Measurements from ENCODE around the gene MANBA.

MANBA gene

DNA sequence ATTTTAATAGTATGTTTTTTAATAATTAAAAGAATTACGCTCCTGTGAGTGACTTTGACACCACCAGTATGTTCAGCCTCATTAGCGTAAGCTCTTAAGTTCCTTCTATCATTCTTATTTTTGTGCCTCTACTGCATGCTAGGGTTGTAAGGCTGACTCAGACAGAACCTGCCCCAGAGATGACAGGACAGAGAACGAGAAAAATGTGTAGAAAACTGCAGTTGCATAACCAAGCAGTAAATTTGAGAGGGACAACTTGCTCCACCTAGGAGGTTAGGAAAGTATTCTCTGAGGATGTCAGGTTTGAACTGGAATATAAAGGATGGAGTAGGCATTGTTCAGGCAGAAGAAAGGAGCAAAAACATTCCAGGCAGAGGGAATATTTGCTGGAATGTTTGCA is 160.9 kb downstream of the MANBA start:
- Histone ChIP-seq H2AFZ (ENCODE audit: insufficient read depth, low read length, poor library complexity) (no peak overlapping the region), H3K9me3 (ENCODE audit: insufficient read depth, low read depth, low read length) (no peaks in the 10 kb centered on the region), H3K79me1 (ENCODE audit: low read length) (no peaks in the 10 kb centered on the region), H3K27me3 (ENCODE audit: insufficient read depth, low read length) (no peaks in the 10 kb centered on the region), H3K9ac (ENCODE audit: low read length) (no peak overlapping the region), H3K4ac (ENCODE audit: low read depth, low read length) (no peak overlapping the region), H2BK120ac (ENCODE audit: insufficient read depth, low read length, poor library complexity) (no peak overlapping the region), H2AK5ac (ENCODE audit: low read length) (no peak overlapping the region), H3K79me2 (ENCODE audit: control insufficient read depth, insufficient read depth, low read length, poor library complexity) (no peaks in the 10 kb centered on the region), H2BK5ac (ENCODE audit: low read depth, low read length, poor library complexity) (no peak overlapping the region), H3K36me3 (ENCODE audit: control insufficient read depth in 1 of 2, insufficient read depth in 2 of 2, low read length in 2 of 2) (peaks cover 5 to 14% of the 10 kb centered on the region in 2 experiments), H3K4me3 (ENCODE audit: low read depth, low read length) (no peak overlapping the region), H3K23ac (ENCODE audit: low read length) (no peak overlapping the region), H3K4me1 (ENCODE audit: control insufficient read depth in 1 of 2, insufficient read depth in 2 of 2, low read length in 2 of 2) (no peaks in the 10 kb centered on the region), H4K8ac (ENCODE audit: low read depth, low read length) (no peak overlapping the region), H4K91ac (ENCODE audit: low read depth, low read length) (no peak overlapping the region), H3K27ac (ENCODE audit: low read depth, low read length) (no peak overlapping the region), H2BK12ac (ENCODE audit: low read length) (no peak overlapping the region), H4K12ac (ENCODE audit: low read depth, low read length) (no peak overlapping the region), H3K18ac (ENCODE audit: low read length) (no peak overlapping the region), H3K14ac (ENCODE audit: low read length) (no peak overlapping the region), H3K4me2 (ENCODE audit: low read length) (no peak overlapping the region)
- peak; percentile 17 to 78 for DNase-seq
- no CpG with 5 or more reads among the region's 3 CpGs for WGBS (ENCODE audit: extremely low coverage, insufficient coverage, insufficient read length)

DNA sequence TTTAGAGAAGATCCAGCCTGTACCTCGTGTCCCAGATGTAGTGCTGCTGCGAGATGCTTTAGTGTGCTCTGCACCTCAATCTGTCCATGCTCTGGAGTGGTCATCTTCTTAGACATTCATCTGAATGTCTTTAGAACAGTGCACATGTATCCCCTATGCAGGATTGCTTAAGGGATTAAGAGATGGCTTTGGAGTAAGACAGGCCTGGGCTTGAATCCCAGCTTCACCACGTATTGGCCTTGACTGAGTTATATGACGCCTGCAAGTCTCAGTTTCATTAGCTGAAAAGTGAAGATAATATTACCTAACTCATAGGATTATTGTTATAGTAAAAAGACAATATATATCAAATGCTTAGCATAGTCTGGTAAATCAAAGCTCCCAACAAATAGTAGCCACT is 161.3 kb downstream of the MANBA start:
- WGBS (ENCODE audit: extremely low coverage, insufficient coverage, insufficient read length), result no CpG with 5 or more reads among the region's 4 CpGs
- no peaks in the 10 kb centered on the region for H3K9me3 ChIP-seq (ENCODE audit: insufficient read depth, low read depth, low read length)
- no peak overlapping the region for H4K12ac ChIP-seq (ENCODE audit: low read depth, low read length)

DNA sequence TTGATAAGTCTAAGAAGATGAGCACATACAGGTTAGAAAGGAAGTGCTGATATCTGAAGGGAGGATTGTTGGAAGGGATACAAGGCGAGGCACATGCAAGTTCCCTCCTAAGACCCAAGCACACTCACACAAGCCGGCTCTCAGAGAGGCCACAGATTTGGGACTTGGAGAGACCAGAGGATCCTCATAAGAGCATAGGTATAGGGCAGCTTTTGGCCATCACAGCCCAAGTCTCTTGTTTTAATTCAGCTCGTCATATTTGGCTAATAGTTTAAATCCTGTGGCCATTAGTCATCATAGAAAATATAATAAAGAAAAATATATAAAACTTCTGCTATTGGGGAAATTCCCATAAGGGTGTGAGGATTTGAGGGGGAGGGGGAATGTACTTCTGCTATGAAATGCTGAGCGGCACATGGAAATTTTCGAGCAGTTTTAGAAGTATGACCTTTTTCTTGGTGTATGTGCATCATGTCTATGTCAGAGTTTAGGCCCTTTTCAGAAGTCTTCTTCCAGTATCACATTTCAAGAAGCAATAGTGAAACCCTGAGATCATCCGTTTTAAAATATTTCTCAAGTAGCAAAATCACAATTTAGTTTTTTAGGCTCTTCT is 161.9 kb downstream of the MANBA start:
- no peaks in the 10 kb centered on the region for H3K79me2 ChIP-seq (ENCODE audit: control insufficient read depth, insufficient read depth, low read length, poor library complexity)
- no CpG with 5 or more reads among the region's 6 CpGs for WGBS (ENCODE audit: extremely low coverage, insufficient coverage, insufficient read length)
- H2BK120ac ChIP-seq (ENCODE audit: insufficient read depth, low read length, poor library complexity), result no peak overlapping the region
- no peaks in the 10 kb centered on the region for H3K27me3 ChIP-seq (ENCODE audit: insufficient read depth, low read length)
- no peak overlapping the region for H3K9ac ChIP-seq (ENCODE audit: low read length)
- peak in 1 of 2 donors; percentile 39 for DNase-seq
- H2AK5ac ChIP-seq (ENCODE audit: low read length), result no peak overlapping the region
- H3K4me2 ChIP-seq (ENCODE audit: low read length), result no peak overlapping the region
- H3K18ac ChIP-seq (ENCODE audit: low read length), result no peak overlapping the region
- H3K9me3 ChIP-seq (ENCODE audit: insufficient read depth, low read depth, low read length), result no peaks in the 10 kb centered on the region
- H4K12ac ChIP-seq (ENCODE audit: low read depth, low read length), result no peak overlapping the region
- no peak overlapping the region for H3K14ac ChIP-seq (ENCODE audit: low read length)
- H3K27ac ChIP-seq (ENCODE audit: low read depth, low read length), result no peak overlapping the region
- H3K36me3 ChIP-seq (ENCODE audit: control insufficient read depth in 1 of 2, insufficient read depth in 2 of 2, low read length in 2 of 2), result peaks cover 5 to 14% of the 10 kb centered on the region in 2 experiments
- H3K4me3 ChIP-seq (ENCODE audit: low read depth, low read length), result no peak overlapping the region
- no peak overlapping the region for H2BK5ac ChIP-seq (ENCODE audit: low read depth, low read length, poor library complexity)
- H3K4ac ChIP-seq (ENCODE audit: low read depth, low read length), result no peak overlapping the region
- H3K79me1 ChIP-seq (ENCODE audit: low read length), result no peaks in the 10 kb centered on the region
- no peak overlapping the region for H3K23ac ChIP-seq (ENCODE audit: low read length)
- H3K4me1 ChIP-seq (ENCODE audit: control insufficient read depth in 1 of 2, insufficient read depth in 2 of 2, low read length in 2 of 2), result no peaks in the 10 kb centered on the region
- H4K91ac ChIP-seq (ENCODE audit: low read depth, low read length), result no peak overlapping the region
- H4K8ac ChIP-seq (ENCODE audit: low read depth, low read length), result no peak overlapping the region
- no peak overlapping the region for H2AFZ ChIP-seq (ENCODE audit: insufficient read depth, low read length, poor library complexity)
- H2BK12ac ChIP-seq (ENCODE audit: low read length), result no peak overlapping the region

More for the DNA sequence above, 161.3 kb downstream of the MANBA start:
- Histone ChIP-seq H3K18ac (ENCODE audit: low read length) (no peak overlapping the region), H2BK5ac (ENCODE audit: low read depth, low read length, poor library complexity) (no peak overlapping the region), H3K4ac (ENCODE audit: low read depth, low read length) (no peak overlapping the region), H3K27me3 (ENCODE audit: insufficient read depth, low read length) (no peaks in the 10 kb centered on the region), H4K91ac (ENCODE audit: low read depth, low read length) (no peak overlapping the region), H3K4me2 (ENCODE audit: low read length) (no peak overlapping the region), H3K79me2 (ENCODE audit: control insufficient read depth, insufficient read depth, low read length, poor library complexity) (no peaks in the 10 kb centered on the region), H3K14ac (ENCODE audit: low read length) (no peak overlapping the region), H2AFZ (ENCODE audit: insufficient read depth, low read length, poor library complexity) (no peak overlapping the region), H3K79me1 (ENCODE audit: low read length) (no peaks in the 10 kb centered on the region), H2AK5ac (ENCODE audit: low read length) (no peak overlapping the region), H2BK12ac (ENCODE audit: low read length) (no peak overlapping the region), H3K36me3 (ENCODE audit: control insufficient read depth in 1 of 2, insufficient read depth in 2 of 2, low read length in 2 of 2) (peaks cover 5 to 14% of the 10 kb centered on the region in 2 experiments), H2BK120ac (ENCODE audit: insufficient read depth, low read length, poor library complexity) (no peak overlapping the region), H3K4me3 (ENCODE audit: low read depth, low read length) (no peak overlapping the region), H3K9ac (ENCODE audit: low read length) (no peak overlapping the region), H4K8ac (ENCODE audit: low read depth, low read length) (no peak overlapping the region), H3K23ac (ENCODE audit: low read length) (no peak overlapping the region), H3K4me1 (ENCODE audit: control insufficient read depth in 1 of 2, insufficient read depth in 2 of 2, low read length in 2 of 2) (no peaks in the 10 kb centered on the region), H3K27ac (ENCODE audit: low read depth, low read length) (no peak overlapping the region)
- DNase-seq, result no peak

DNA sequence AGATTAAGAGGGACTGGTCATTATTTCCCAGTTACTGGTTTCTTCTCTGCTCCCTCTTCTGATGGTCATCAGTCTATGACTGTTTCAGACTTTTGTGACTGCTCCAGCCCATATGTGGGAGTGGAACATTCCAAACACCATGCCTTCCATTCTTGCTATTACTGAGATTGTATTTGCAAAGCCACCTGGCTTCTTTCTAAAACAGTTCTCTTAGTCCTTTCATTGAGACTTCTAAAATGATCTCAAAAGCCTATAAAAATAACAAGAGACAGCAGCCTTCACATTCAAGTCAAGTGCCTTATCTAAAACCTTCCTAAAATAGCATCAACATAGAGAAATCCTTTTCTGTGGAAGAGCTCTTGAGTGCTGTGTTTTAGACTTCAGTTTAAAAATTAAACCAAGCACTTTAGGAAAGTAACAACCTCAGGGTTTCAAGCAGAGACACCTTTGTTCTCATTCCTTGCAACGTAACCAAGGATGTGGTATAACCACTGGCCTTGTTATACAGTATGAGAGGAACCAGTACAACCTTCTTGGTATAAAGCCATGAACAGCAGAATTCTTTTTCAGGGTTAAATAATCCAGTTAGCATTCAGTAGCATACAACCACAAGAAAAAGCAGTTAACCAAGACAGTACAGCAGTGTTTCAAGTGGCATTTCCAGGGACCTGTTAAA is 162.5 kb downstream of the MANBA start:
- no peak overlapping the region for H3K4me2 ChIP-seq (ENCODE audit: low read length)
- no peak overlapping the region for H3K27ac ChIP-seq (ENCODE audit: low read depth, low read length)
- no peak overlapping the region for H3K18ac ChIP-seq (ENCODE audit: low read length)
- H3K79me2 ChIP-seq (ENCODE audit: control insufficient read depth, insufficient read depth, low read length, poor library complexity), result no peaks in the 10 kb centered on the region
- no peaks in the 10 kb centered on the region for H3K9me3 ChIP-seq (ENCODE audit: insufficient read depth, low read depth, low read length)
- no peak overlapping the region for H2BK120ac ChIP-seq (ENCODE audit: insufficient read depth, low read length, poor library complexity)
- no peaks in the 10 kb centered on the region for H3K4me1 ChIP-seq (ENCODE audit: control insufficient read depth in 1 of 2, insufficient read depth in 2 of 2, low read length in 2 of 2)
- H2AK5ac ChIP-seq (ENCODE audit: low read length), result no peak overlapping the region
- no peaks in the 10 kb centered on the region for H3K79me1 ChIP-seq (ENCODE audit: low read length)
- no peak overlapping the region for H2BK5ac ChIP-seq (ENCODE audit: low read depth, low read length, poor library complexity)
- no peaks in the 10 kb centered on the region for H3K27me3 ChIP-seq (ENCODE audit: insufficient read depth, low read length)
- H4K12ac ChIP-seq (ENCODE audit: low read depth, low read length), result no peak overlapping the region
- no peak overlapping the region for H3K9ac ChIP-seq (ENCODE audit: low read length)
- H3K36me3 ChIP-seq (ENCODE audit: control insufficient read depth in 1 of 2, insufficient read depth in 2 of 2, low read length in 2 of 2), result peaks cover 5 to 15% of the 10 kb centered on the region in 2 experiments
- no peak overlapping the region for H3K23ac ChIP-seq (ENCODE audit: low read length)
- H4K8ac ChIP-seq (ENCODE audit: low read depth, low read length), result no peak overlapping the region
- H2AFZ ChIP-seq (ENCODE audit: insufficient read depth, low read length, poor library complexity), result no peak overlapping the region
- no peak overlapping the region for H3K4ac ChIP-seq (ENCODE audit: low read depth, low read length)
- H3K14ac ChIP-seq (ENCODE audit: low read length), result no peak overlapping the region
- H2BK12ac ChIP-seq (ENCODE audit: low read length), result no peak overlapping the region
- H4K91ac ChIP-seq (ENCODE audit: low read depth, low read length), result no peak overlapping the region
- WGBS (ENCODE audit: extremely low coverage, insufficient coverage, insufficient read length), result no CpG with 5 or more reads among the region's 1 CpG
- no peak overlapping the region for H3K4me3 ChIP-seq (ENCODE audit: low read depth, low read length)
- DNase-seq, result peak; percentile 59 to 85

All from trophoblast cell (in vitro differentiated cells and primary cell).